ENCODE results near the gene GPX4.

Gene GPX4

GRCh38 chr19:1084024-1084868, 19.5 kb upstream of the GPX4 start:
- no peak for DNase-seq (ENCODE audit: low read depth in 2 of 2)

- no peak for DNase-seq (ENCODE audit: low read depth in 2 of 2)
Observed at GRCh38 chr19:1085053-1085658, 18.6 kb upstream of the GPX4 start.

GRCh38 chr19:1085676-1086442, 17.9 kb upstream of the GPX4 start:
- DNase-seq (ENCODE audit: low read depth in 2 of 2), result no peak

DNA sequence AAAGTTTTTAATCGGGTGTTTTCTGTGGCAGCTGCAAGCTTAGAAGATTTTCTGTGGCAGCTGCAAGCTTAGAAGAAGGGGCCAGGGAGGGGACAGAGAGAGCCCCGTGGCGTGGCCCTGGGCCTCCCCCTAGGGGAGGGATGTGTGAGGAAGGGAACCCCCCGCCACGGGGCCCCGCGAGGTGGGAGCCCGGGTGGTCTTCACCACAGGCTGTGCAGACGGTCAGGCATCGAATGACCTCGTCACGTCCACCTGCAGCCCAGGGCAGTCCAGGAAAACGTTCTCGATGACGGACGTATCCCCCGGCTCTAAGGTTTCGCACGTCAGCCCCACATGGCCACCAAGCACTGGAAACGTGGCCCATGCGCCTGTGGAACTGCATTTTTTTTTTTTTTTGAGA, 17.2 kb upstream of the GPX4 start:
- no peak for DNase-seq (ENCODE audit: low read depth in 2 of 2)

DNA sequence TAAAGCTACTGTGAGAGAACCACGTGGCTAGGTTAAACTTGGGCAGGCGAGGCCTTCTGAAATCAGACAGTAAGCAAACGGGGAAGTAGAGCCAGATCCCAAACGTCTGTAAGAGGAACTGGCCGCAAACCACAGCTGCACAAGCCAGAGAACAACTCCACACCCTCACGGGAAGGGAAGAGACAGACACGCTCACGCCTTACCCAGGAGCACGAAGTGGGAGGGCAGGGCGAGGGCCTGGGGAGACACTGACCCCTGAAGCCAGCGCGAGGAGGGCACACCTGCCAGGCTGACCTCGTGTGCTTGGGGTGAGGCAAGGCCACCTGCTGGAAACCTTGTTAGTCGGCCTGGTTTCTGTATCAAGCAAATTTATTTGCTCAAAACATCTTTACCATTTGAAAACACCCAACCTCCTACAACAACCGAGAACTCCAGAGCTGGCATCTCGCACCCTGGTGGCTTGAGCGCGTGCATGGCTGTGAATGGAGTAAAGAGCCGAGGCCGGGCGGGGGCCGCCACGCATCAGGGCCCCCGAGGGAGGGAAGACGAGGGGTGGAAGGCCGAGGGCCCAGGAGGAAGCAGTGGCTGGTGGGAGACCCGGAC, 15.9 kb upstream of the GPX4 start:
- no peak for DNase-seq (ENCODE audit: low read depth in 2 of 2)

DNA sequence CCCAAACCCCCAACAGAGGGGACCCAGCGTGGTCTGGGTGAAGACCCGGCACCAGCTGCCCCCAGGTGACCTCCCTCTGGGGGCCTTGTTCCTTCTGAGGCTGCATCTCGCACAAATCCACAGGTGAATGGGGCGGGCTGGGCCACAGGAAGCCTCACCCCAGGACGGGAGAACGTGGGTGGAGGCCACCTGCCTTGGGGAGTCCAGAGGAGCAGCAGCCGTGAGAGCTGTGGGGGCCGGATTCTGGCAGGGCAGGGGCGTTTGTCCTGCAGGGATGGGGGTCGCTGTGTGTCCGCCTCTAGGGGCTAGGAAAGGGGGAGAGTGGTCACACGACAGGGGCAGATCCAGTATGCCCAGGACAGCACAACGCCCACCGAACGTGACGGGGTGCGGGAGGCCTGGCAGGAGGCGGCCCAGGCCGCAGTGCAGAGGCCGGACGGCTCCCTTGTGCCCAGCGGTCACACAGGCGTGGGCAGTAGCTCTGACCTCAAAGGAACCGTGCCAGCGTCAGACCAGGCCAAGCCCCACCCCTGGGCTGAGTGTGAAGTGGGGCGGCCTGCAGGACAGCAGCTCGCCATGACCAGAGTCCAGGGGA, 15.3 kb upstream of the GPX4 start:
- DNase-seq (ENCODE audit: low read depth in 2 of 2), result no peak

DNA sequence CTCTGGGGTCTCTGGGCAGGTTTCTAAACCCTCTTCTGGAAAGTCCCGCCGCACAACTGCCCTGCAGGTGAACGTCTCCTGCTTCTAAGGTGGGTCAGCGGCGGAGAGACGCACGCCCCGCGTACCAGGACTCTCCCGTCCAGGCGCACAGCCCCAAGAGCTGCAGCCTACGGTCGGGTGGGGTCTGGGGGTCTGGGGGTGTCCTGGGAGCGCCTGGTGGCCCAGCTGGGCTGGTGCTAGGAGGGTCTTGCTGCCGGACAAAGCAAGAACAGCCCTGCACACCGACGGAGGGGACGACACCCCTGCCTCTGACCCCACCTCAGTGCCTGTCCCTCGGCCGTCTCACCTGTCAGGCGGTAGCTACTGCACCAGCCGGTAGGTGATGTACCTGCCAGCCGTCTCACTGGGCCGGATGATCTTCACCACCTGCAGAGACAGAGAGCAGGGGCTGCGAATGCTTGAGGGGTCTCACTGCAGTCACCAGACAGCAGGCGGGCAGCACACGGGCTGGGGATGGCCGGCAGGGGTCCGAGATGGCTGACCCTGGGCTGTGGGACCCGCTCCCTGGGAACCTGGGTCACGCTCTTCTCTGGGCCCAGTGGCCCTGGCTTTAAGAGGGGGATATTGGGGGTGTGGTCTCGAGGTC, 14.5 kb upstream of the GPX4 start:
- no peak for DNase-seq (ENCODE audit: low read depth in 2 of 2)

DNA sequence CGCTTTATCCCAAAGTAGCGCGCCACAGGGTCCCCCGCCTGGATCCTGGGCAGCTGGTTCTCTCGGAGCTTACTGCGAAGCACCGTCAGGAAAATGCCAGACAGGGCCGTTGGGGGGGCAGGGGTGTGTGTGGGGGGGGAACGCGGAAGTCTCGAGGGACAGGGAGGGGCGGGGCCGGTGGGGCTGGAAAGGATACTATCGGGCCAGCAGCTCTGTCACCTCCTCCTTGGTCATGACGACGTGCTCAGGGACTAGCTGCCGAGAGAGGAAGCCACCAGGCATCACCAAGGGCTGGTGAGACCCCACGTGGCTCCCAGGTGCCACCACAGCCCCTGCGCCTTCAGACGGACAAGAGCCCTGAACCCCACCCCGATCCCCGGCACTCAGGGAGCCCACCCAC, 13.9 kb upstream of the GPX4 start:
- DNase-seq (ENCODE audit: low read depth in 2 of 2), result no peak

GRCh38 chr19:1090731-1091543, 12.9 kb upstream of the GPX4 start:
- DNase-seq (ENCODE audit: low read depth in 2 of 2), result peak in 1 of 2 donors; percentile 41

DNA sequence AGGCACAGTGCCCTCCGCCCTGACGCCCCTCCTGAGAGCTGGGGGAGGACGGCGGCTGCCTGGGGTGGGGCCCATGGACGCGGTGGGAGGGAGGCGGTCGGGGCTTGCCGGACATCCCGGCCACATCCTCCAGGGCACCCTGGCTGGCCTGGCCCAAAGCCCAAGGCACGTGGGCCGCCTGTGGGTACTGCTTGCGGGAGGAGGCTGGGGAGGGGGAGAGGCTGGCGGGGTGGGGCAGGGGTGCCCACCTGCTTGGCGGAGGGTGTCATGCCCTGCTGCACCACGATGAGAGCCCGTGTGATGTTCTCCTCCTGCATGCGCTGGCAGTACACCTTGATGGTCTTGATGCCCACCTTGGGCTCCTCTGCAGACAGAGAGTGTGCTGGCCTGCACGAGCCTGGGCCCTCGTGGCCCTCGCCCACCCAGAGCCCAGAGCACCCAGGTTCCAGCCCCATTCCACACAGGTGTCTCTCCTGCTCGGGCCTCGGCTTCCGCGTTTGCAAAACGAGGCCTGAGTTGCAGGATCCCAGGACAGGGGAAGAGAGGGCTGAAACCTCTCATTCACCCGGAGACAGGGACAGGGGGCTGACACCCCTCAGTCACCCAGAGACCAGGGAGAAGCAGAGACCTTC, 12.1 kb upstream of the GPX4 start:
- DNase-seq (ENCODE audit: low read depth in 2 of 2), result no peak

GRCh38 chr19:1093330-1093729, 10.5 kb upstream of the GPX4 start:
- DNase-seq (ENCODE audit: low read depth in 2 of 2), result no peak

DNA sequence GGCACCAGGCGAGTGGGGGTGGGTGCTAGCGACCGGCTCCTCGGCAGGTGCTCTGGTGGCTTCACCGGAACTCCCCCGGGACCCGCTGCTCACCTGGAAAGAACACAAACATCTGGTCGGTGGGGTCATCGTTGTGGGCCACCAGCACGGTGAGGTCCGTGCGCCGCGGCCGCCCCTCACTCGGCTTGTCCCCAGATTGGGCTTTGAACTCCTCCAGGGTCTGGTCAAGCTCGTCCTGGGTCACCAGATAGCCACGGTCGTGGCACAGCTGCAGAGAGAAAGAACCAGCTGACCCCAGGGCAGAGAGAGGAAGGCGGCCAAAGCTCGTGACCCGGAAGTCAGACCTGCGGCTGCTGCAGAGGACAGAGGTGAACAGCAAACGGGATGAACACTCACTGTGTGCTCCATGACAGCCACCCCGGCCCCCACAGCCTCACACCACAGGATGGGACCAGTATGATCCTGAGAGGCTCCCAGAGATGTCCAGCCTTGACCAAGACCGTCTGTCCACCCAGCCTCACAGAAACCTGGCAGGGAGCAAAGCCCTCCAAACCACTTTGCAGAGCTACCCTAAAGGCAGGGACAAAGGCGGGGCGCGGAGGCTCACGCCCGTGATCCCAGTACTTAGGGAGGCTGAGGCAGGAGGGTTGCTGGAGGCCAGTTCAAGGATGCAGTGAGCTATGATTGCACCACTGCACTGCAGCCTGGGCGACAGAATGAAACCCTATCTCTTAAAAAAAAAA, 9.8 kb upstream of the GPX4 start:
- no peak for DNase-seq (ENCODE audit: low read depth in 2 of 2)

GRCh38 chr19:1094655-1094977, 9.2 kb upstream of the GPX4 start:
- no peak for DNase-seq (ENCODE audit: low read depth in 2 of 2)

GRCh38 chr19:1094978-1095701, 8.7 kb upstream of the GPX4 start, which contains the start of gene POLR2E:
TSS of gene POLR2E (minus strand) at chr19:1095375. CDS start at chr19:1095315, 60 bp downstream.
- peak; percentile 95 for DNase-seq (ENCODE audit: low read depth in 2 of 2)

- no peak for DNase-seq (ENCODE audit: low read depth in 2 of 2)
Observed at GRCh38 chr19:1097810-1098176, 6.0 kb upstream of the GPX4 start.

- no peak for DNase-seq (ENCODE audit: low read depth in 2 of 2)
Observed at GRCh38 chr19:1098177-1099051, 5.4 kb upstream of the GPX4 start.

GRCh38 chr19:1101337-1101698, 2.5 kb upstream of the GPX4 start:
- DNase-seq (ENCODE audit: low read depth in 2 of 2), result no peak
